Measurements from ENCODE around the gene TMC4.
A peak's percentile ranks its signal among the peaks of the same experiment; 100 is the strongest.
"Not testable (repeated sequence)": the region's sequence is repeated elsewhere in the genome, so short reads cannot be mapped to it uniquely, and the experiment has no call there.

TMC4 gene

DNA sequence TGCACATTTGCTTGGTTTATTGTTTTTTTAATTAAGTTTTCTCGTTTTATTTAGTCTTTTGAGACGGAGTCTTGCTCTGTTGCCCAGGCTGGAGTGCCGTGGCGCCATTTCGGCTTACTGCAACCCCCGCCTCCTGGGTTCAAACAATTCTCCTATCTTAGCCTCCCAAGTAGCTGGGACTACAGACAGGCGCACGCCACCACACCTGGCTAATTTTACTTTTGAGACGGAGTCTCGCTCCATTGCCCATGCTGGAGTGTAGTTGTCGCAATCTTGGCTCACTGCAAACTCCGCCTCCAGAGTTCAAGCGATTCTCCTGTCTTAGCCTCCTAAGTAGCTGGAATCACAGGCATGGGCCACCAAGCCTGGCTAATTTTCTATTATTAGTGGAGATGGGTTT lies 29.0 kb upstream of the TMC4 start:
- DNase-seq, result no peak

DNA sequence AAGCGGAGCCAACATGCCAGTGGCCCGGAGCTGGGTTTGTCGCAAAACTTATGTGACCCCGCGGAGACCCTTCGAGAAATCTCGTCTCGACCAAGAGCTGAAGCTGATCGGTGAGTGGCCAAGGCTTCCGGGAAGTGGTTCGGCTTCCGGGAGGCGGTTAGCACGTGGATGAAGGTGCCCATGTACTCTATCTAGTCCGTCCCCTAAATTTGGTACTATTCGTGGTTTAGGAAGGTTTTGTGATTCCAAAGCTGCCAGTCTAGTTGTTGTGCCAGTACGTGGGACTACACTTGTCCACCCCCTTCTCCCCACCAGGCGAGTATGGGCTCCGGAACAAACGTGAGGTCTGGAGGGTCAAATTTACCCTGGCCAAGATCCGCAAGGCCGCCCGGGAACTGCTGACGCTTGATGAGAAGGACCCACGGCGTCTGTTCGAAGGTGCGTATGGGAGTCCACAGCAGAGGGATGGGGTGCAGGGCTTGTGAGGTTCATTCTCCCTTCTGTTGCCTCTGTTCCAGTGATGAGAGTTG lies 28.3 kb upstream of the TMC4 start:
- no peak for DNase-seq

DNA sequence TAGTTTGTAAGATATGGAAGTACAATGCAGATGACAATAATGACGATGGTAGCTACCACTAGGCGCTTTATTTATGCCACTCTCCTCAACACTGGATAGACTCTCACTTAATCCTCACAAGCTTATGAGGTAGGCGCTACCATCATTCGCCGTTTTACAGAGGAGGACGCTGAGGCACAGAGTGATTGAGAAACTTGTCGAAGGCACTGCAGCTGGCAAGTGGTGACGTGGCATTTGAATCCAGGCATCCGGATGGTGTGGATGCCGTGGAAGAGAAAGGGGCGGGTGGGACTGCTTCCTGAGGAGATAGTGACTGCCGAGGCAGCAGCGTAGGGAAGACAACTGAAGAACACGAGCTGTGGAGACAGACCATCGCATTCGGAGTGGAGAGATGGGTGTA lies 26.4 kb upstream of the TMC4 start:
- no peak for DNase-seq

DNA sequence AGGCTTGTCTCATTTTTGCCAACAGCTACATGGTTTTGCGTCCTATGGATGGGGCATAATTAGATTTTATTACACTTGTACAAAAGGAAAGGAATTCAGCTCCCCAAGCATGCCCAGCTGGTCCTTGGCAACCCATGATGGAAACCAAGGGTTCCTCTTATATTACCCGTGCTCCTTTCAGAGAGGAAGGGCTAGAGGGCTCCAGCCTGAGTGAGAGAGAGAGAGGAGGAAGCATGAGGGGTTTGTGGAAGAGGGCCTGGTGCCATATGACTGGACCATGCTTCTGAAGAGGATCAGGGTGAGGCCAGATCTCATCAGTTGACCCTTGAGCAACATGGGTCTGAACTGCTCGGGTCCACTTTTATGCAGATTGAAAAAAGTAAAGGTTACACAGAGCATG lies 24.2 kb upstream of the TMC4 start:
- DNase-seq, result no peak

DNA sequence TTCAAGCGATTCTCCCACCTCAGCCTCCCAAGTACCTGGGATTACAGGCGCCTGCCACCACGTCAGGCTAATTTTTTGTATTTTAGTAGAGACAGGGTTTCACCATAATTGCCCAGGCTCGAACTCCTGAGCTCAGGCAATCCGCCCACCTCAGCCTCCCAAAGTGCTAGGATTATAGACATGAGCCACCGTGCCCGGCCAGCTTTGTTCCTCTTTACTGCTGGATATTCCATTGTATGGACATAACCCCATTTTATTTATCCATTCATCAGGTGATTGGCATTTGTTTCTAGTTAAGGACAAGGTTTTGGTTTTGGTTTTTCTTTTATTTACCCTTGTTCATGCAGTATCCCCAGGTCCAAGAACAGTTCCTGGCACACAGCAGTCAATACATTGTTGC lies 23.6 kb upstream of the TMC4 start:
- no peak for DNase-seq

DNA sequence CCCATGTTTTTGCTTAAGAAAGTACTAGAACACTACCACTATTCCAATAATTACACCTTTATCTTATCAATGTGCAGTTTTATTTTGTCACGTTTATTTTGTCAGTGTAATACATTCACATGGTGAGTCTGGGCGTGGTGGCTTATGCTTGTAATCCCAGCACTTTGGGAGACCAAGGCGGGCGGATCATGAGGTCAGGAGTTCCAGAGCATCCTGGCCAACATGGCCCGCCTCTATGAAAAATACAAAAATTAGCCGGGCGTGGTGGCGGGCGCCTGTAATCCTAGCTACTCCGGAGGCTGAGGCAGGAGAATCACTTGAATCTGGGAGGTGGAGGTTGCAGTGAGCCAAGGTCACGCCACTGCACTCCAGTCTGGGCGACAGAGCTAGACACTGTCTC lies 21.5 kb upstream of the TMC4 start:
- DNase-seq, result not testable (repeated sequence)

DNA sequence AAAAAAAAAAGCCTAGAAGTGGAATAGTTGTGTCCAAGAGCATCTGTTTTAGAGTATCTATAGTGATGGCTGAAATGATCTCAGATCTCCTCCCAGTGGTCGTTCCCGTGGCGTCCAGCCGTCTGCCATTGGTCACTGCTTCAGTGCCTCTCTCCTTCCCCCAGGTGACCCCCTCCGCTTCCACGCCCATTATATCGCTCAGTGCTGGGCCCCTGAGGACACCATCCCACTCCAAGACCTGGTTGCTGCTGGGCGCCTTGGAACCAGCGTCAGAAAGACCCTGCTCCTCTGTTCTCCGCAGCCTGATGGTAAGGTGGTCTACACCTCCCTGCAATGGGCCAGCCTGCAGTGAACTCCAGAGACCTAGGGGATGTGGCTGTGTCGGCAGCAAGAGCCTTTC lies 20.1 kb upstream of the TMC4 start:
- DNase-seq, result no peak

DNA sequence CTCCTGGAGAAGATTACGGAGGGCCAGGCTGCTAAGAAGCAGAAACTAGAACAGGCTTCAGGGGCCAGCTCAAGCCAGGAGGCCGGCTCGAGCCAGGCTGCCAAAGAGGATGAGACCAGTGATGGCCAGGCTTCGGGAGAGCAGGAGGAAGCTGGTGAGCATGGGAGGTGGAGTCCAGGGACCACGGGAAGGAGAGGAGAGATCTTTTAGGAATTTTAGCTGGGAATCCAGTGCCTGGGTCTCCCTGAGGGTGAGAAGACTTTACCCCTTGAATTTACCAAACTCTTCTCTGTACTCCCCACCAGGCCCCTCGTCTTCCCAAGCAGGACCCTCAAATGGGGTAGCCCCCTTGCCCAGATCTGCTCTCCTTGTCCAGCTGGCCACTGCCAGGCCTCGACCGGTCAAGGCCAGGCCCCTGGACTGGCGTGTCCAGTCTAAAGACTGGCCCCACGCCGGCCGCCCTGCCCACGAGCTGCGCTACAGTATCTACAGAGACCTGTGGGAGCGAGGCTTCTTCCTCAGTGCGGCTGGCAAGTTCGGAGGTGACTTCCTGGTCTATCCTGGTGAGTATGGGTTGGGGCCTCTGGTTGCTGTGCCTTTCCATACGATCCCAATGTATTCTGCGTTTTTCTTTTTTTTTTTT lies 19.0 kb upstream of the TMC4 start:
- DNase-seq, result no peak

DNA sequence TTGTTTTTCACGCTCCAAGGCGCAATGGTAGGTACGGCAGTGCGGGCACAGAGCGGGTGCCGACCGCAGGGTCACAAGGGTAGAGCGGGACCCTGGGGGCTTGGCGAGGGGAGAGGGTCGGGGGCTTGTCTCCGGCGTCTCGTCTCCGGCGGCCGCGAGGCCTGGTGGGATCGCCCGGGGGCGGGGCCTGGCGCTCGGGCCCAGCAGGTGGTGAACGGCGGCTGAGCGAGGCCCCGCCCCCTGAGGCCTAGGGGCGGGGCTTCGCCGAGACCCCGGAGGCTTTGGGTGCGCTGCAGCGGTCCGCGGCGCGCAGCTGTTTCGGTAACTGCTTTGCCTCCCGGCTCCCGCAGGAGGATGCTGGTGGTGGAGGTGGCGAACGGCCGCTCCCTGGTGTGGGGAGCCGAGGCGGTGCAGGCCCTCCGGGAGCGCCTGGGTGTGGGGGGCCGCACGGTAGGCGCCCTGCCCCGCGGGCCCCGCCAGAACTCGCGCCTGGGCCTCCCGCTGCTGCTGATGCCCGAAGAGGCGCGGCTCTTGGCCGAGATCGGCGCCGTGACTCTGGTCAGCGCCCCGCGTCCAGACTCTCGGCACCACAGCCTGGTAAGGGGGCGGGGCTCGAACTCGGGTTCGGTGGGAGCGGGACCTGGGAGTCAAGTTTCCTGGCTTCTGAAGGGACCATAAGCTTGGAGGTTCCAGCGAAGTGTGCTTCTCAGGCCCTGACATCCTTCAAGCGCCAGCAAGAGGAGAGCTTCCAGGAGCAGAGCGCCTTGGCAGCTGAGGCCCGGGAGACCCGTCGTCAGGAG lies 18.3 kb upstream of the TMC4 start, which contains the start of gene TSEN34:
TSEN34 (plus strand) TSS at position 298 of the 800 bp plus-strand sequence; CDS start at position 355, 57 bp downstream.
- DNase-seq, result peak; percentile 70 to 79

DNA sequence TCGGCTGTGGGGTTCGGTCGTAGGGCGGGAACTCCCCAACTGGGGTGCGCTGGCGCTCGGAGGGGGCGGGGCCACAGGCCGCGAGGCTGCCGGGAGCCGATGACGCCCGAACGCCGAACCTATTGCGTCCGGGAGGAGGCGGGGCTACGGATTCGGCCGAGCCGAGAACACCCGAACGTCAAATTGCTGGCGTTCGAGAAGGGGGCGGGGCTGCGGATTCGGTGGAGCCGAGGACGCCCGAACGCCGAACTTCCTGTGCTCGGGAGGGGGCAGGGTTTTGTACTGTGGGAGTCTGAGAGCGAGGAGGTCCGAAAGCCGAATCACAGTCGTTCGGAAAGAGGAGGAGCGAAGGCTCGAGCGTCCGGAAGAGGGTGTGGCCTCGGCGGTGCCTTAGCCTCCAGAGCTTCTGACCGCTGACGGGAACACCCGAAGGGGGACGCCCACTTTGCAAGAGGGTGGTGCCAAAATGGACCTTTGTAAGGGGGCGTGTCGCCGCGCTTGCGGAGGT lies 17.6 kb upstream of the TMC4 start:
- DNase-seq, result peak; percentile 100

DNA sequence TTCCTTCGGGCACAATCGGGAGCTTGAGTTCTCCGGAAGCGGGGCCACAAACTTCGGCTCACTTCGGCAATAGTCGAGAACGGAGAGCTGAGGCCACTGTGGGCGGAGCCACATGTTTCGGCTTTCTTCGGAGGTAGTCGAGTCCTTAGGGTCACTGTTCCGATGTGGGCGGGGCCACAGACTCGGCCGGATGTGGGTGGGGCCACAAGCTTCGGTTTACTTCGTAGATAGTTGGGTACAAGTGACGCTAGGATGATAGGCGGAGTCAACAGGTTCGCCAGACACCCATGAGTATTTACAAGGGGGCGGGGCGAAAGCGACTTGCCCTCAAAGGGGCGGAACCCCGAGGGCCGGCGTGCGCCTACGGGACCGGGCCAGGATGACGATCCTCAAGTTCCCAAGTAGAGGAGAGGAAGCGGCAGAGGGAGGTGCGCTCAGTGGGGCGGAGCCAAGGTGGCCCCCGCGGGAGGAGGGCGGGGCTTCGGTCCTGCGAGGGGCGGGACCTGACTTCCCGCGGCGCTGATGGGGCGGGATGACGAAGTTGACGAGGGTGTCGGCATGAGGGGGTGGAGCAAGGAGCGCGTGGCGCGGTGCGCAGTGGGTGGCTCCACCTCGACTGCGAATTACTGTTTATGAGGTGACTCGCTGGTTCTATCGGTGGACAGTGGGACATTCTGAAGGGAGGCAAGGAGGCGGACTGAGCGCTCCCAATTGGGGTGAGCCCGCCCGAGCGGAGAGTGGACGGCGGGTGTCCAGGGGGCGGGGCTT lies 17.0 kb upstream of the TMC4 start:
- peak; percentile 99 to 100 for DNase-seq

DNA sequence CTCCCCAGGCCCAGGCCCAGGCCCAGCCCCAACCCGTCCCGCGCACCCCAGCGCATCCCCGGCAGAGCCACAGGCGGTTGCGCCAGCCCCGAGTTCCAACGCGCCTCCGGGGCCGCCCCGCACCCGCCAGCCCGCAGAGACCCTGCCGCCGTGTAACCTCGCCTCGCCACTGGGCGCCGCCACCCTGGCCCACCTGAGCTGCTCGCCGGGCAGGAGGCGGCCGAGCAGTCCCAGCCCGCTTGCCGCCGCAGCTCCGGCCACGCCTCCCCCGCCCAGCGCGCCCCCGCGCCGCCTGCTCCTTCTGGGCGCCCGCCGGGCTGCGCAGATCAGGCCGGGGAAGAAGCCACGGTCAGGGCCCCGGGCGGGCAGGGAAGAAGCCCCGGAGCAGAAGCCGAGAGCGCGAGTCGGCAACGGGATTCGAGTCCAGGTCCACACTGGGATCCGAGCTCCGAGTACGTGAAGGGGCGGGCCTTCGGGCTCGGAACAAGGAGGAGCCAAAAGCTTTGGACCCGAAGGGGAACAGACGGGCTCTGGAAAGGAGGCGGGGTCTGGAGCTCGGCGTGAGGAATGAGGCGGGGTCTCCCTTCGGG lies 16.3 kb upstream of the TMC4 start, which contains the start of gene MBOAT7:
MBOAT7 (minus strand) TSS at position 436 of the 590 bp plus-strand sequence. CDS start 1,072 bp downstream, outside the sequence.
- DNase-seq, result no peak

DNA sequence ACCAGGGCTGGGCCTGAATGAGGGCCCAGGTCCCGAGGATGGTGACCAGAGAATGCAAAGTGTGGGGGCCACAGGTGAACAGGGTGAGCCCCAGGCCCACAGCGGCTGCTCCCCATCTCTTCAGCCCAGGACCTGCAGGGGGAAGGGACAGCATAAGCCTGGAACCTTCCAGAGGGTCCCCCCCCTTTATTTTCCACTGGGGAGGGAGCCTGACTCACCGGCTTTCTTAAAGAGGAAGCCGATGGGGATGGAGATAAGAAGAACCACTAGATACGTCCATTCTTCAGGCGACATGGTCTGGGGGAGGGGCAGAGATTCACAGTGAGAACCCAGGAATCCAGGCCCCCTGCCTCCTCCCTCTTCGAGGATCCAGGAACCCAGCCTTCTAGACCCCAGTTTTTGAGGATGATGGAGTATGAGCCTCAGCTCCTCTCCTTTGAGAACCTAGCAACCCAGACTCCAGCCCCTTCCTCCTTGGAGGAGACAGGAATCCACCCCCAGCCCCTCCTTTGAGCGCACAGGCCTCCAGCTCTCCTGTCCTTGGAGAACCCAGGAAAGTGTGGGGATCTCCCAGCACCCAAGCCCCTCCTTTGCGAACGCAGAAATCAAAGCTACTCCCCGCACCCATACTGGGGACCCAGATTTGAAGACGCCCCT lies 15.4 kb upstream of the TMC4 start:
- peak in 1 of 2 donors; percentile 44 for DNase-seq

DNA sequence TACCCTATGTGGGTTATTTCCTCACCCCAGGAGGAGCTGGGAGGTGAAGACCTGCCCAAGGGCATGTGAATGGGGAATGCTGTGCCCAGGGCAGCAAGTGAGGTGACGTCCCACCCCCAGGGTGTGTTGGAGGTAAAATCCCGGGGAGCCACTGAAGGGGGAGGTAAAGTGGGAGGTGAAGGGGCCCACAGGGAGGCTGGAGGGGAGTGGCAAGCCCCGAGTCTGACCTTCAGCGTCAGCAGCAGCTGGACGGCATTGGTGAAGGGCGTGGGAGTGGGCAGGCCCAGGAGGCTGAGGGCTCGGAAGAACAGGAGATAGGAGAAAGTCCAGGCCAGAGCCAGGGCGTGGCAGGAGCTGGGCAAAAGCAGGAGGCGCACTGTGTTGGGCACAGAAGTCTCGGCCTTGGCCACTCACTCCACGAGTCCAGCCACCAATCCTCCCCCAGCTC lies 14.0 kb upstream of the TMC4 start:
- no peak for DNase-seq

DNA sequence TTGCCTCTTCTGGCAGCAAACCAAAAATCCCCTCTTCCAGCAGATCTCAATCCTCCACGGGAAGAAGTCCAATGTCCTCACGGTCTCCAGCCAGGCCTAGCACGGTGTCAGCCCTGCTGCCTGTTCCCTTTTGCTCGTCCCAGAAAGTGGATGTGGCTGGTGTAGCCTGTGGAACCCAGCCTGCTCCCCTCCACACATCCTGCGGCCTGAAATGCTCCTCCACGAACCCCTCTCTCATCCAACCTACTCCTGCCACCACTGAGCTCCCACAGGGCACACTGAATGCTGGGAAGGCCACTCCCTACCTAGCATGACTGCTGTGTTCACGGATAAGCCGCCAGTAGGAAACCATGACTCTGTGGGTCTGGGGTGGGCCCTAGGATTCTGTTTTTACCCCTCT lies 13.4 kb upstream of the TMC4 start:
- DNase-seq, result no peak

DNA sequence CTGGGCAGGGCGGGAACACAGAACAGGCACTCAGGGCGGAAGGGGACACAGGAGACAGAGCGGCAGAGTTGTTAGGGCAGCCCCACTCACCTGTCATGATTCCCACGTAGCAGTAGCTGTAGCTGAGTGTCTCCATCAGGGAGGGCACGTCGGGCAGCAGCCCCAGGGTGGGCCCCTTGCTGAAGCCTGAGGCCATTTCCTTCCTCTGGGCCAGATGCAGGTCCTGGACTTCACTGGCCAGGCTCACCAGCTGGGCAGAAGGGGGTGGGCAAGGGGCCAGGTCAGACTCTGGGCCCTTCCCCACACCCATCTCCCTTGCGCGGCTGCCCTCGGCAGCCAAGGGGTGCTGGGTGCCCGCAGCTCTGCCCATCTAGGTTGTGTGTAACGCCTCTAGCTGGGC lies 10.5 kb upstream of the TMC4 start:
- DNase-seq, result no peak

DNA sequence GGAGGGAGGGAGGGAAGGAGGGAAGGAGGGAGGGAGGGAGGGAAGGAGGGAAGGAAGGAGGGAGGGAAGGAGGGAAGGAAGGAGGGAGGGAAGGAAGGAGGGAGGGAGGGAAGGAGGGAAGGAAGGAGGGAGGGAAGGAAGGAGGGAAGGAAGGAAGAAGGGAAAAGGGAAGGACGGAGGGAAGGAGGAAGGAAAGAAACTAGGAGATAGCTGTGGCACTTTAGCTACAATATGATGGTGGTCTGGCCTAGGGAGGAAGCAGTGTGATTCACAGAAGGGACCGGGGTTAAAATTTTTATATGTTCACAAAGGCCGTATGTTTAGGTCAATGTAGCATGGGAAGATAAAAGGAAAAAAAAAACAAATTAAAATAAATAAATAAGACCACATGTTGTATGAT lies 8.9 kb upstream of the TMC4 start:
- not testable (repeated sequence) for DNase-seq

DNA sequence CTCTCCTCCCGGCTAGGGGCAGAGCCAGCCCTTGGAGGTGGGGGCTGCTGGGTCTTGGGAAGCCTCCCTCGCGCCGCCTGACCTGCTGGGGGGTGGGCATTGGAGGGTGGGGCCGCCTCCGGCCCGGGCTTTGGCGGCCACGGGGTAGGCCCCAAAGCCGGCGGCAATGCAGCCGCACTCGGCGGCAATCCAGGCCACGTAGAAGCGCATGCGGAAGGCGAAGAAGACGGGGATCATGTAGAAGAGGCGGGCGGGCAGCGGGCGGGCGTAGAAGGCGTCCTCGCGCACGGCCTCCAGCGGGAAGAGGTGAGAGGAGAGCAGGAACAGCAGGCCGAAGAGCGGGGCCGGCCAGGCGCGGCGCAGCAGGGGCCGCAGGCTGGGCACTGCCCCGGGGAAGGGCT lies 7.7 kb upstream of the TMC4 start:
- DNase-seq, result no peak

DNA sequence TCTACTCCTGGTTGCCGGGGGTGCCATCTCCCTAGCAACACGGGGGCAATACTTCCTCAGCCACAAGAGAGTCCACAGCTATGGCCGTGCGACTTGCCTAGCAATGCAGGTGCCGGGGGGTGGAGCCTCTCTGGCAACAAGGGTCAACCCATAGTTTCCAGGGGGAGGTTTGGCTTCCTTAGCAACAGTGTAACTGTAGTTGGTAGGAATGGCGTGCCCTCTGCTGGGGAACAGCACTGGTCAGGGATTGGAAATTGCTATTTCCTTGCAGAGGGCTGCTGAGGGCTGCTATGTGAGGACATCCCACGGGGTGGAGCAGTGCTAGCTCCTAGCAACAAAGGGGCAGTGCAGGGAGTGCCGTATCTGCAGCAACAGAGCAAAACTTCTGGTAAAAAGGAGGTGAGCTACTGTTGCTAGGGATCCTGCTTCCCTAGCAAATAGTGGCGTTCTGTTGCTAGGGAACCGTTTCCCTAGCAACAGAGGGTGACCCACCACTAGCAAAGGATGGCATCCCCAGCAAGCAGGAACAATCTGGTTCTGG lies 7.0 kb upstream of the TMC4 start:
- DNase-seq, result no peak

DNA sequence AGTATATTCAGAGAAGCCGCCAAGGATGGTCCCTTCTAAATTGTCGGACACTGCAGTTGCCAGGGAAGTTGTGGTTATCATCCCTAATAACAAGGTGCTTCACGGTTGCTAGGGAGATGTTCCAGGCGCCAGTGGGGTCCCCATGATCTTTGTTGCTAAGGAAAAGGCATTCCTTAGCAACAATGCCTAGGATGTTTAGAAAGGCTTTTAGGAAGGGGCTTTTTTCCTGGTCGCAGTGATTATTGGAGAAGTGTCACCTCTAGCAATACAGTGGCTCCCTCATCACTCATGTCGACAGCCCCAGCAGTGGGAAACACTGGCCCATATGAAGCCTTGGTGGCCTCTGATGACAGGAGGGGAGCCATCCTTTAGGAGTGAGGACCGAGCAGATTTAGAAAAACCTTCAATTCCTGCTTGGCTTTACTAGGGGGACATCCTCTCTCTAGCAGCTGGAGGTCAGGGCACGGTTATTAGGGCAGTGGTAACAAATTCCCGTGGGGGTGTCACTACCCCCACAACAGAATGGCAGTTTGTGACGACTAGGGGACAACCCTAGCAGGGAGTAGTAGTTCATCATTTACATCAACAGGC lies 6.4 kb upstream of the TMC4 start:
- DNase-seq, result no peak

DNA sequence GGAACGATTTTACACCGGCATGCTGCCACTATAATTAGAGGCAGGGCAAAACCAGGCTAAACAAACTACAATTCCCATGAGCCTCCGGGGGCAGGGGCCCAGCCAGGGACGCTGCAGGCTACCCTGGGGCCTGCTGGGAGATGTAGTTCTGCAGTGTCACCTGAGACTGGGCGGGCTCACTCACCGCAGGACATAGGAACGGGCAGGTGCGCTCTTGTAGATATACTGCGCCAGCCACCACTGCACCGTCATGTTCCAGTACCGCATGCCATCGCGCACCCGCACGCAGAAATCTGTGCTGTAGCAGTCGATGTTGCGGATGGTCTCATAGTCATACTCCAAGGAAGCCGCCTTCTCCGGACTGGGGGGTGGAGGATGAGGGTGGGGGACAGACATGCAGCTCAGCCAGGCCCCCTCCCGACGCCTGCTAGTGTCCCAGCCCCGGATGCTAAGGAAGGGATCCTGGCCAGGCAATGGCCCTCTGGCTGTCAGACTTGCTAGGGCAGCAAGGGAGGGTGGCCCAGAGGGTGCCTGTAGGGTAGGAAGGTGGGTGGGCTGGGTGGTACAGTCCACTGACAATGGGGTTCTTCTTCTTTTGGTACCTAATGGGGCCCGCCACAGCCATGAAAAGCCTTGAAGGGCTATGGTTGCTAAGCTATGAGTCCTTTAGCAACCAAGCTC lies 5.8 kb upstream of the TMC4 start:
- no peak for DNase-seq
